ENCODE data around the gene LYRM4. TPM values are rescaled to one million over a fixed set of nuclear protein-coding genes. Genes with fewer than 3 reads are reported as not detected.

The LYRM4 gene
- total RNA-seq, 1 donor from 2014 or later, result 27.8 TPM

DNA sequence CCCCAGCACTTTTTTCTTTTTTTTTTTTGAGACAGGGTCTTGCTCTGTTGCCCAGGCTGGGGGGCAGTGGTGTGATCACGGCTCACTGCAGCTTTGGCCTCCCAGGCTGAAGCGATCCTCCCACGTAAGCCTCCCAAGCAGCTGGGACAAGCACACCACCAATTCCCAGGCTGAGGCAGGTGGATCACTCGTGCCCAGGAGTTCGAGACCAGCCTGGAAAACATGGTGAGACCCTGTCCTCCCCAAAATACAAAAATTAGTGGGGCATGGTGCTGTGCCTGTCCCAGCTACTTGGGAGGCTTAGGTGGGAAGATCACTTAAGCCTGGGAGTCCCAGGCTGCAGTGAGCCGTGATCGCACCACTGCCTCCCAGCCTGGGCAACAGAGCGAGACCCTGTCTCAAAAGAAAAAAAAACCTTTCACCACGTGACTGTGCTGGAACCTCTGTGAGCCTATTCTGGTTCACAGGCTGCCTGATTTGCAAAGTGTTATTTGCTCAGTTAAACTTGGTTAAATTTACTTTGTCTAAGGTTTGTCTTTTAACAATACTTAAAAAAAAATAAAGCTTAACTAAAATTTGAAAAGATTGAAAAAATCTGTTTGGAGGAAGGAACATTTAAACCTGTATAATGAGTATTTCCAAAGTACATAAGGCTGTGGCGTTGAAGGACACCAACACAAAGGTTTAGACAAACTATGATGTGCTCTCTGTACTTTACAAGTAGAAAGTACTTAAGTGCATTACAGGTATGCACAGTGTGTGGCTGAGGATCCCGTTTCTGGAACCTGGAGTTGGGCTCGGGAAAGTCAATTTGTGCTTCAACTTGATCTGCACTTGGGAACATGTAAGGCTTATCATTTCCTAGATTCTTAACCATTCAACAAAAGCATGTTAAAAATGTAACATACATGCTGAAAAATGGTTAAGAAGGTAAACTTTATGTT is 120.7 kb downstream of the LYRM4 start:
- H3K27me3 ChIP-seq (ENCODE audit: control insufficient read depth, insufficient read depth, low read length), result no peaks in the 10 kb centered on the region
- no peak overlapping the region for H3K4me3 ChIP-seq (ENCODE audit: low read depth, low read length)
- H3K36me3 ChIP-seq (ENCODE audit: control insufficient read depth, insufficient read depth, low read length), result peaks cover 1% of the 10 kb centered on the region
- DNase-seq (ENCODE audit: low read depth), result no peak
- TF ChIP-seq CTCF (IDR thresholded peaks at IDR 0.05; ENCODE audit: insufficient read depth, low read length, poor library complexity, severe bottlenecking), result no peak

DNA sequence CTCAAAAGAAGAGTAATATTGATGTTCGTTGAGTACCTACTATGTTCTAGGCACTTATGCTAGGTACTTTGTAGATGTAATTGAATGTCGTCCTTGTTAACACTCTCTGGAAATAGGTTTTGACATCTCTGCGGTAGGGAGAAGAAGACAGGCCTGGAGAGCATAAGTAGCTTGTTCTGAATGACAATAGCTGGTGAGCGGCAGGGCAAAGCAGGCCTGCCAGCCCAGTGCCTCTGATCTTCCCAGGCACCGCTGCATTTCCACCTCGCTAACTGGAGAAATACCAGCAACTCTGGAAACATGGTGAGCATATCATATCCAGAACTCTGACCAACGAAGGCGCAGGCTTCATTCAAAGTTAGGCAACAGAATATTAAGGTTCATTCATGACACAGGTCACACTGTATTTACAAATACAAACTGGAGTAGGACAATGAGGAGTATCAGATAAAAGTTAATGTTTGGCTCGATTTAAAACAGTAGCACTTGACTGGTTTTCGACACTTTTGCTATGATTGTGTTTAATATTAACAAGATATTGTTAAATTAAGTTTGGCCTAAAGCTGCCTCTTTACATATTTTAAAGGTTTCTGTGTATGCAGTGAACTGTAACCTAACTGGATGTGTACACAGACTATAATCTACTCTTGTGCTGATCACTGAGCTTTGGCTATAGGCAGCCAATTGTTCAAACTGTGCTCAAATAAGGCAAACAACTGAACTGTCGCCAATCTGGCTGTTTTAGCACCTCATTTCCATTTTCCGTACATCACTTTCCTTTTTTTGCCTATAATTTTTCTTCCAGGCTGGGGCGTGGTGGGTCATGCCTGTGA is 121.5 kb downstream of the LYRM4 start:
- peaks cover 1% of the 10 kb centered on the region for H3K36me3 ChIP-seq (ENCODE audit: control insufficient read depth, insufficient read depth, low read length)
- no peak for DNase-seq (ENCODE audit: low read depth)

DNA sequence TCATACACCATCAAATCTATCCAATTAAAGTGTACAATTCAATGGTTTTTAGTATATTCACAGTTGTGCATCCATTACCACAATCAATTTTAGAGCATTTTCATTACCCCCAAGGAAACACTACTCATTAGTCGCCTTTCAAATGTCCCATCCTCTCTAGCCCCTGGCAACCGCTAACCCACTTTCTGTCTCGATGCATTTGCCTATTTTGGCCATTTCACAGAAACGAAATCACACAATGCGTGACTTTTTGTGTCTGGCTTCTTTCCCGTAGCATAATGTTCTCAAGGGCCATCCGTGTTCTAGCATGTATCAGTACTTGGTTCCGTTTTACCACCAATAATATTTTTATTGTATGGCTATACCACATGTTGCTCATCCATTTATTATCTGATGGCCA is 123.9 kb downstream of the LYRM4 start:
- no peaks in the 10 kb centered on the region for H3K36me3 ChIP-seq (ENCODE audit: control insufficient read depth, insufficient read depth, low read length)
- no peak for TF ChIP-seq CTCF (IDR thresholded peaks at IDR 0.05; ENCODE audit: insufficient read depth, low read length, poor library complexity, severe bottlenecking)
- H3K27me3 ChIP-seq (ENCODE audit: control insufficient read depth, insufficient read depth, low read length), result no peaks in the 10 kb centered on the region
- H3K4me3 ChIP-seq (ENCODE audit: low read depth, low read length), result no peak overlapping the region
- no peak for DNase-seq (ENCODE audit: low read depth)

More for the DNA sequence above, 121.5 kb downstream of the LYRM4 start:
- Histone ChIP-seq H3K27me3 (ENCODE audit: control insufficient read depth, insufficient read depth, low read length) (no peaks in the 10 kb centered on the region), H3K4me3 (ENCODE audit: low read depth, low read length) (no peak overlapping the region)
- no peak for TF ChIP-seq CTCF (IDR thresholded peaks at IDR 0.05; ENCODE audit: insufficient read depth, low read length, poor library complexity, severe bottlenecking)

- H3K4me3 ChIP-seq (ENCODE audit: low read depth, low read length), result no peak overlapping the region
- TF ChIP-seq CTCF (IDR thresholded peaks at IDR 0.05; ENCODE audit: insufficient read depth, low read length, poor library complexity, severe bottlenecking), result peak; percentile 51
- no peaks in the 10 kb centered on the region for H3K27me3 ChIP-seq (ENCODE audit: control insufficient read depth, insufficient read depth, low read length)
- H3K36me3 ChIP-seq (ENCODE audit: control insufficient read depth, insufficient read depth, low read length), result no peaks in the 10 kb centered on the region
- DNase-seq (ENCODE audit: low read depth), result no peak
Measured at GRCh38 chr6:5135788-5136376, 124.9 kb downstream of the LYRM4 start.

GRCh38 chr6:5133943-5134342 is 126.8 kb downstream of the LYRM4 start:
- Histone ChIP-seq H3K36me3 (ENCODE audit: control insufficient read depth, insufficient read depth, low read length) (no peaks in the 10 kb centered on the region), H3K27me3 (ENCODE audit: control insufficient read depth, insufficient read depth, low read length) (no peaks in the 10 kb centered on the region), H3K4me3 (ENCODE audit: low read depth, low read length) (no peak overlapping the region)
- no peak for DNase-seq (ENCODE audit: low read depth)
- TF ChIP-seq CTCF (IDR thresholded peaks at IDR 0.05; ENCODE audit: insufficient read depth, low read length, poor library complexity, severe bottlenecking), result no peak

Measured in kidney epithelial cell (primary cell).